ENCODE data around the gene MLN.

The MLN gene

GRCh38 chr6:33803571-33804053, at the start of gene MLN:
TSS of gene MLN (minus strand) at chr6:33804003. CDS start at chr6:33801163, 2,840 bp downstream.
- DNase-seq (ENCODE audit: low read depth in 1 of 2, low spot score in 1 of 2), result no peak

GRCh38 chr6:33853026-33853425, 49.2 kb upstream of the MLN start:
- DNase-seq (ENCODE audit: low read depth in 1 of 2, low spot score in 1 of 2), result no peak

GRCh38 chr6:33851959-33852358, 48.2 kb upstream of the MLN start:
- no peak for DNase-seq (ENCODE audit: low read depth in 1 of 2, low spot score in 1 of 2)

GRCh38 chr6:33850869-33851541, 47.2 kb upstream of the MLN start:
- no peak for DNase-seq (ENCODE audit: low read depth in 1 of 2, low spot score in 1 of 2)

GRCh38 chr6:33850296-33850695, 46.5 kb upstream of the MLN start:
- no peak for DNase-seq (ENCODE audit: low read depth in 1 of 2, low spot score in 1 of 2)

- no peak for DNase-seq (ENCODE audit: low read depth in 1 of 2, low spot score in 1 of 2)
These were observed 45.8 kb upstream of the MLN start for GRCh38 chr6:33849500-33850075.

GRCh38 chr6:33848484-33848883, 44.7 kb upstream of the MLN start:
- no peak for DNase-seq (ENCODE audit: low read depth in 1 of 2, low spot score in 1 of 2)

- DNase-seq (ENCODE audit: low read depth in 1 of 2, low spot score in 1 of 2), result no peak
These were observed 44.1 kb upstream of the MLN start for GRCh38 chr6:33847867-33848266.

GRCh38 chr6:33847078-33847477, 43.3 kb upstream of the MLN start:
- no peak for DNase-seq (ENCODE audit: low read depth in 1 of 2, low spot score in 1 of 2)

- DNase-seq (ENCODE audit: low read depth in 1 of 2, low spot score in 1 of 2), result no peak
These were observed 42.4 kb upstream of the MLN start for GRCh38 chr6:33846226-33846625.

- no peak for DNase-seq (ENCODE audit: low read depth in 1 of 2, low spot score in 1 of 2)
These were observed 41.4 kb upstream of the MLN start for GRCh38 chr6:33845031-33845745.

GRCh38 chr6:33843131-33844121, 39.6 kb upstream of the MLN start:
- DNase-seq (ENCODE audit: low read depth in 1 of 2, low spot score in 1 of 2), result no peak

- DNase-seq (ENCODE audit: low read depth in 1 of 2, low spot score in 1 of 2), result no peak
These were observed 38.1 kb upstream of the MLN start for GRCh38 chr6:33841868-33842267.

- DNase-seq (ENCODE audit: low read depth in 1 of 2, low spot score in 1 of 2), result no peak
These were observed 37.3 kb upstream of the MLN start for GRCh38 chr6:33841070-33841469.

GRCh38 chr6:33840048-33840926, 36.5 kb upstream of the MLN start:
- DNase-seq (ENCODE audit: low read depth in 1 of 2, low spot score in 1 of 2), result no peak

GRCh38 chr6:33839399-33840047, 35.7 kb upstream of the MLN start:
- no peak for DNase-seq (ENCODE audit: low read depth in 1 of 2, low spot score in 1 of 2)

- DNase-seq (ENCODE audit: low read depth in 1 of 2, low spot score in 1 of 2), result no peak
These were observed 35.2 kb upstream of the MLN start for GRCh38 chr6:33838983-33839382.

- DNase-seq (ENCODE audit: low read depth in 1 of 2, low spot score in 1 of 2), result no peak
These were observed 34.3 kb upstream of the MLN start for GRCh38 chr6:33837971-33838665.
